ENCODE data around the gene PTMS. TPM values are rescaled to one million over a fixed set of nuclear protein-coding genes. Genes with fewer than 3 reads are reported as not detected.

The PTMS gene
- total RNA-seq, 1 experiment from 2014 or later: 422 TPM

DNA sequence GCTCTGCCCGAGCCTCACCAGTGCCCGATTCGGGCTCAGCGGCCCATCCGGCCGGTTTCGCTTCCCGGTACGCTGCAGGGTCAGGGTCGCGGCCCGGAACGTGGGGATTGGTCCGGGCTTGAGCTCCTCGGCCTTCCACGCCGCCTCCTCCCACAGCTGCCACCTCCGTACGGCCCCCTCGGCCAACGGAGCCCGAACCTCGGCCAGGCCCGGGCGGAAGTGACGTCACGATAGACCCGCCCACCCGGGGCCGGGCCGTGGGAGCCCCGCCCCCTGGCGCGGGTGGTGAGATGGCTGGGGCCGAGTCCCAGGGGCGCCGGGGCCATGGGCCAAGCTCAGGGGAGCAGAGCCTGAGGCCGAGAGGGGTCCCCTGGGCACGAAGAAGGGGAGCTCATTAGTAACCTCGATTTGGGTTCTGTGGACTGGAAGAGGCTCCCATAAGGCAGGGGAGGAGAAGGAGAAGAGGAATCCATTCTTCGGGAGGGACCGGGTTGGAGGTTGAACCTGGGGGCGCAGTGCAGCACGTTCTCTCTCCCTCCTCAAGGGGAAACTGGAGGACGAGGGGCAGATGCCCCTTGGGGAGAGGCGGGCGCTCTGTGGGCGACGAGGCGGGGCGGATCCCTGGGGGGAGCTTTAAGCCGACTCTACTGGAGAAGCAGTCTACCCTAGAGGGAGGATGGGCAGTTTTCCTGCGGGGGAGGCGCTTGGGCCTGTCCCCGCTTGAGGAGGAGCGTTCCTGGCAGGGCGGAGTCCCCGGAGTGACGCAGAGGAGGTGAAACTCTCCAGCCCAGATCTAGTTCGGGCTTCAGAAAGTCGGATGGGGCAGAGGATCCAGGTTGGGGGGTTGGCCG is 13.0 kb upstream of the PTMS start, which contains the start of gene MLF2:
Gene MLF2 (minus strand): TSS at position 221 of the 851 bp plus-strand sequence. CDS start 807 bp downstream, outside the sequence.
- TF ChIP-seq, protein P1, sequence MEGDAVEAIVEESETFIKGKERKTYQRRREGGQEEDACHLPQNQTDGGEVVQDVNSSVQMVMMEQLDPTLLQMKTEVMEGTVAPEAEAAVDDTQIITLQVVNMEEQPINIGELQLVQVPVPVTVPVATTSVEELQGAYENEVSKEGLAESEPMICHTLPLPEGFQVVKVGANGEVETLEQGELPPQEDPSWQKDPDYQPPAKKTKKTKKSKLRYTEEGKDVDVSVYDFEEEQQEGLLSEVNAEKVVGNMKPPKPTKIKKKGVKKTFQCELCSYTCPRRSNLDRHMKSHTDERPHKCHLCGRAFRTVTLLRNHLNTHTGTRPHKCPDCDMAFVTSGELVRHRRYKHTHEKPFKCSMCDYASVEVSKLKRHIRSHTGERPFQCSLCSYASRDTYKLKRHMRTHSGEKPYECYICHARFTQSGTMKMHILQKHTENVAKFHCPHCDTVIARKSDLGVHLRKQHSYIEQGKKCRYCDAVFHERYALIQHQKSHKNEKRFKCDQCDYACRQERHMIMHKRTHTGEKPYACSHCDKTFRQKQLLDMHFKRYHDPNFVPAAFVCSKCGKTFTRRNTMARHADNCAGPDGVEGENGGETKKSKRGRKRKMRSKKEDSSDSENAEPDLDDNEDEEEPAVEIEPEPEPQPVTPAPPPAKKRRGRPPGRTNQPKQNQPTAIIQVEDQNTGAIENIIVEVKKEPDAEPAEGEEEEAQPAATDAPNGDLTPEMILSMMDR (conservative IDR thresholded peaks at IDR 0.05): peak; percentile 99; the same call in 1 of the 3 replicates
- H2BK12ac ChIP-seq (ENCODE audit: insufficient read length, low read depth, low read length): no peak within 1 kb of the TSS
- no peak within 1 kb of the TSS for H2BK20ac ChIP-seq (ENCODE audit: low read depth, low read length, poor library complexity, severe bottlenecking)
- Mint-ChIP-seq H3K36me3 (ENCODE audit: insufficient read depth in 1 of 3, low read depth in 3 of 3) (peaks cover 31 to 42% (median 41%) of the 10 kb centered on the region in 3 experiments; a peak in 6 of 7 replicates), H3K4me3 (peak within 1 kb of the TSS; percentile 91 to 98), H3K27ac (peak within 1 kb of the TSS; percentile 99), H3K9me3 (no peaks in the 10 kb centered on the region), H3K27me3 (ENCODE audit: low read depth) (no peaks in the 10 kb centered on the region), H3K4me1 (peaks cover 22 to 31% of the 10 kb centered on the region in 2 experiments)
- no peak within 1 kb of the TSS for H3K23ac ChIP-seq (ENCODE audit: insufficient read length, low read depth, low read length)
- H3T11ph ChIP-seq (ENCODE audit: low read length): no peak within 1 kb of the TSS
- H2BK15ac ChIP-seq (ENCODE audit: low read depth, low read length): no peak within 1 kb of the TSS
- peak within 1 kb of the TSS; percentile 91 for H3K9ac ChIP-seq (ENCODE audit: extremely low read depth, insufficient read length, low read length)
- H4K5ac ChIP-seq (ENCODE audit: insufficient read length, low read depth, low read length): no peak within 1 kb of the TSS
- peaks cover 8% of the 10 kb centered on the region for H3K79me1 ChIP-seq (ENCODE audit: insufficient read depth, low read depth, low read length, poor library complexity, severe bottlenecking)
- WGBS (ENCODE audit: extremely low coverage, insufficient read length, low lambda C conversion rate): no CpG with 5 or more reads among the region's 62 CpGs
- DNase-seq: peak; percentile 99
- no peak within 1 kb of the TSS for H2AK5ac ChIP-seq (ENCODE audit: insufficient read length, low read length)
- H3K27me3 ChIP-seq (ENCODE audit: insufficient read depth, low read length): no peaks in the 10 kb centered on the region
- H3K14ac ChIP-seq (ENCODE audit: insufficient read depth, low read length): peak within 1 kb of the TSS; percentile 90
- no peaks in the 10 kb centered on the region for H3K9me3 ChIP-seq (ENCODE audit: control insufficient read depth, low read depth, low read length)
- no peak within 1 kb of the TSS for H4K91ac ChIP-seq (ENCODE audit: insufficient read length, low read depth, low read length)
- peaks cover 3% of the 10 kb centered on the region for H3K23me2 ChIP-seq (ENCODE audit: insufficient read length, low read depth, low read length, poor library complexity, severe bottlenecking)
- no peak within 1 kb of the TSS for H3K56ac ChIP-seq (ENCODE audit: insufficient read length, low read depth, low read length)
- no peak within 1 kb of the TSS for H2AFZ ChIP-seq (ENCODE audit: low read length)
- peak within 1 kb of the TSS; percentile 92 for H3K18ac ChIP-seq (ENCODE audit: insufficient read length, low read depth, low read length)
- H3K27ac ChIP-seq (ENCODE audit: insufficient read length, low read depth, low read length): peak within 1 kb of the TSS; percentile 3
- H2BK120ac ChIP-seq (ENCODE audit: low read depth, low read length, poor library complexity, severe bottlenecking): no peak within 1 kb of the TSS
- H3K4ac ChIP-seq (ENCODE audit: low read depth, low read length): no peak within 1 kb of the TSS; the same call in 1 of the 2 replicates
- H3K4me1 ChIP-seq (ENCODE audit: insufficient read depth, low read length): peaks cover 6% of the 10 kb centered on the region; the same call in 1 of the 2 replicates
- H4K8ac ChIP-seq (replicated peaks; ENCODE audit: insufficient read length, low read depth, low read length): no peak within 1 kb of the TSS
- peaks cover 4% of the 10 kb centered on the region for H3K79me2 ChIP-seq (ENCODE audit: insufficient read depth, low read length)
- H3K4me2 ChIP-seq (ENCODE audit: insufficient read depth, insufficient read length, low read length): peak within 1 kb of the TSS; percentile 94
- H2BK5ac ChIP-seq (ENCODE audit: insufficient read length, low read length): no peak within 1 kb of the TSS
- H4K20me1 ChIP-seq (ENCODE audit: control insufficient read depth, insufficient read depth, insufficient read length): no peaks in the 10 kb centered on the region
